ENCODE data around the gene HEXD.
"Not testable (repeated sequence)": the region's sequence is repeated elsewhere in the genome, so short reads cannot be mapped to it uniquely, and the experiment has no call there.

Gene HEXD

DNA sequence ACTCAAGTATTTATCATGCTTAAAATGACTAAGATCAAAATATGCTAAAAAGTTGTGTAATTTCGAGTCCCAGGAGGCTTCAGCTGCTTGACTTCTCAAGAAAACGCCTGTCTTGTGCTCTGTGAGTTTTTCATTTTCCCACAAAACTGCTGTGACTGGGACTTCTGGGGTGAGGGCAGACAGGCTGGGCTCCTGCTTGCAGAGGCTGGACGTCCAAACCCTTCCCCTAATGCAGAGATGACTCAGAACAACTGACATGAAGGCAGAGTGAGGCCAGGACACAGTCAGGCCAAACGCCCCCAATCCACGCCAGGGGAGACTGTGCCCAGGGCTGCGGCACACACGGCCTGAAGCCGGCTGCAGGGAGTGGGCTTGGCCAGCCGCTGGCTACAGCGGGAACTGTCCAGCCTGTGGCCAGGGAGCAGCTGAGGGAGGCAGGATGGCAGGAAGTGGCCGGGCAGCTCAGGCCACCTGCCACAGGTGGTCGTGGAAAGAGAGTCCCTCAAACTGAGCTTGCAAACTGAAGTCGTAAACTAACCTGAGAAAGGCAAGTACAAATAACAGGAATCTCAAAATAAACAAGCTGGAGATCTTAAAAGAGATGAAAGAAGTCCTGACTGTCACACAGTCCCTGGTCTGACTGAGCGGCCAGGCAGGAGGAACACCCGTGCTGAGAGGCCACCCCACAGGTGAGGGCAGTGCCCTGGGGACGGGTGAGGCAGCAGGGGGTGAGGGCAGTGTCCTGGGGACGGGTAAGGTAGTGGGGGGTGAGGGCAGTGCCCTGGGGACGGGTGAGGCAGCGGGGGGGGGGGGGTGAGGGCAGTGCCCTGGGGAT, 21.3 kb upstream of the HEXD start:
- DNase-seq (ENCODE audit: low spot score), result no peak

DNA sequence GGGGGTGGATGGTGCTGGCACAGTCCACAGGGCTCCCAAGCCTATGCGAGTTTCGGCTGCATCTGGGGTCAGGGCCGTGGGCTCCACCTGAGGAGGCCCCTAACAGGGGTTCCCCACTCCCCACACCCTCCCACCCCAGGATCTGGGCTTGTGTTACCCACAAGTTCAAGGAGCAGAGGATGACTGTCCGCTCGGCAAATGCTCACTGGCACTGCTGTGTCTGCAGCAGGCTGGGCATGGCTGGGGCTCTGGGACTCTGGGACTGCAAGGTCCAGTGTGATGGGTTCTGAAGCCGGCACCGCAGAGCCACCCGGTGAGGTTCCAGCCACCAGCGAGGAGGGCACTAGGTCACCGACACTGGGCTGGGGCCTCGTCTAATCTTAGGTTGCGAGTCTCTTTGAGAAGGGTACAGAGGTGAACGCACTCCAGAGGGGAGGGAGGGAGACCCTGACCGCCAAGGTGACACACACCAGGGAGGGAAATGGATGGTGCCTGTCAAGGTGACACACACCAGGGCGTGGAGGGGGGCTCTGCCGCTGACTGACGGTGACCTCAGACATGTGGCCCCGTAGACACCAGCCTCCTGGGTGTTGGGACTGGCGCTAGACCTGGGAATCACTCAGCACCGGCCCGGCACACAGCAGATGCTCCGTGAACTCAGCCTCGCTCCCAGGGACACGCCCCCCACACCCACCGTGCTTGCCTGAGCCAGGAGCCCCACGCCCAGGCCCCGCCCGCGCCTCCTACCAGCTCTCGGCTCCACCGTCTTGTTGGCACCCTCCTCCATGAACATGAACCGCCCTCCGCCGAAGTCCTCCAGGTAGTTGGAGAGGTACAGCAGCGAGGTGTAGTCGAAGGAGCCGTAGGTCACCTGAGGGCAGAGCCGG, 20.5 kb upstream of the HEXD start:
- no peak for DNase-seq (ENCODE audit: low spot score)

DNA sequence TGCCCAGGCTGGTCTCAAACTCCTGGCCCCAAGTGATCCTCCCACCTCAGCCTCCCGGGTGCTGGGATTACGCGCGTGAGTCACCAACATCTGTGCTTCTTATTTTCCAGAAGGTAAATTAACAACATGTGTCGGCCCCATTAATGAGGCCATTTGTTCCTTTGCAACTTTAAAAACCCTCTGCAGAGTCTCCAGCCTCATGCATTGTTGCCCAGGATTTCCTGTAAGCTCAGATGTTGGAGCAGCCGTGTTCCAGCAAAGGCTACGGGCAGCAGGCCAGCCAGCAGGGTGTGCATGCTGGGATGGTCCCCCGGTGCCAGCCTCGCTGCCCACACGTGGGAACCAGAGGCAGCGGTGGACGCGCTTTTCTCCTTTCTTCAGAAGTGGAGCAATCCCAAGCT, 19.1 kb upstream of the HEXD start:
- DNase-seq (ENCODE audit: low spot score), result no peak

DNA sequence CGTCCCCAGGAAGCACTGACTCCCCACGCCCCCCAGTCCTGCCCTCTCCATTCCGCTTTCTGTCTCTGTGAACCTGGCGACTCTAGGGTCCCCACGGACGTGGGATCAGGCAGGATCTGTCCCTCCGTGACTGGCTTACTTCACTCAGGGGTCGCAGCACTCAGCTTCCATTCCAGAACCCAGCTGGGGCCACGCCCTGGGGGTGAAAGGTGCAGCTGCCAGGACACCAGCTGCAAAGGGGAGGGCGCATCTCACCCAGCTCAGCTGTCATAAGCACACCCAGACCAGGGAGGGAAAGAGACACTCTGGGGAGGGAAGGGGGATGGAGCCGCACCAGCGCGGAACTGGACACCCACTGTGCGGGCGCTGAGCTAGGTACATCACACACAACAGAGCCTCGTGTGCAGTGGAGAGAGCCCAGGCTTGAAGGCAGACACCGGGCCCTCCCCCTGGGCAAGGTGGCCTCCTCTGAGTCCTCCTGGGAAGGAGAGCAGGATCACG, 18.5 kb upstream of the HEXD start:
- no peak for DNase-seq (ENCODE audit: low spot score)

DNA sequence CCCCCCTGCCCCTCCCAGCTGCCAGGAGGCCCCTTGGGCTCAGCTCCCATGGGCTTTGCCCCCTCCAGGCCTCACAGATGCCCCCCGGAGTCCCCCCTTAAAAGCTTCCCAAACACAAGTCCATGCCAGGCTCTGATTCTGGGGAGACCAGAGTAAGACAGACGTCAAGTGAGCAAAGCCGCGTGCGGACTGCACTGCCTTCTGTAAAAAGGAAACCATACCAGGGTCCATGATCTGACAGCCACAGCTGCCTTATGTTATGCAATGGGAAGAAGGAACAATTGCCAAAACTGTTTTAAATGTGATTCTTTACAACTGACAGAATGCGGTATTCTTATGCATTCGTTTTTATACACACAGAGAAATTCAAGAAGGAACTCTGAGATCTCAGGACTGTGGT, 17.9 kb upstream of the HEXD start:
- DNase-seq (ENCODE audit: low spot score), result no peak

DNA sequence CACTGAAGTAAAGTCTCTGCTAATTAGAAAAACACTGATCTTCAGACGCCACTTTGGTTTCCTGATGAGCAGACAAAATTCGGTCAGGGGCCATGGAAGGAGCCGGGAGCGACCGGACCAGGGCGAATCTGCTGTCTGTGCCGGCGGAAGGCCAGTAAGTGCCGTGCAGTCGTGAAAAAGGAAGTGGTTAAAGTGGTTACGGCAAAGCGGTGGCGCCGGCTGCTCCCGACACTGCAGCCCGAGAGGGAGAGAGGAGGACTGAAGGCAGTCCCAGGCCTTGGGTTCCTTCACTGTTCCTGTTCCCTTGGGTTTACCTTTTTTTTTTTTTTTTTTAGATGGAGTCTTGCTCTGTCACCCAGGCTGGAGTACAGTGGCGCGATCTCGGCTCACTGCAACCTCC, 17.3 kb upstream of the HEXD start:
- DNase-seq (ENCODE audit: low spot score), result no peak

DNA sequence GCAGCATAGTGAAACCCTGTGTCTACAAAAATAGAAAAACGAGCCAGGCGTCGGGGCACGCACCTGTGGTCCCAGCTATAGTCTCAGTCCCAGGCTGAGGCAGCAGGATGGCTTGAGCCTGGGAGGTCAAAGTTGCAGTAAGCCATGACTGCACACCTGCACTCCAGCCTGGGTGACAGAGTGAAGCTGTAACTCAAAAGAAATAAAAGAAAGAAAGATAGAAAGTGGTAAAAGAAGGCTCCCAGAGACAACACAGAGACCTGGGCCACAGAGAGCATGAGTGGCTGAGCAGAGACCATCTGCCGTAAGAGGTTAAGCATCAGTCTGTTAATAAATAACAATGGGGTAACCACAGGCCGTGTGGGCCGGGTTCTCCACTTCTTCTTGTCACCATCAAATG, 15.3 kb upstream of the HEXD start:
- no peak for DNase-seq (ENCODE audit: low spot score)

DNA sequence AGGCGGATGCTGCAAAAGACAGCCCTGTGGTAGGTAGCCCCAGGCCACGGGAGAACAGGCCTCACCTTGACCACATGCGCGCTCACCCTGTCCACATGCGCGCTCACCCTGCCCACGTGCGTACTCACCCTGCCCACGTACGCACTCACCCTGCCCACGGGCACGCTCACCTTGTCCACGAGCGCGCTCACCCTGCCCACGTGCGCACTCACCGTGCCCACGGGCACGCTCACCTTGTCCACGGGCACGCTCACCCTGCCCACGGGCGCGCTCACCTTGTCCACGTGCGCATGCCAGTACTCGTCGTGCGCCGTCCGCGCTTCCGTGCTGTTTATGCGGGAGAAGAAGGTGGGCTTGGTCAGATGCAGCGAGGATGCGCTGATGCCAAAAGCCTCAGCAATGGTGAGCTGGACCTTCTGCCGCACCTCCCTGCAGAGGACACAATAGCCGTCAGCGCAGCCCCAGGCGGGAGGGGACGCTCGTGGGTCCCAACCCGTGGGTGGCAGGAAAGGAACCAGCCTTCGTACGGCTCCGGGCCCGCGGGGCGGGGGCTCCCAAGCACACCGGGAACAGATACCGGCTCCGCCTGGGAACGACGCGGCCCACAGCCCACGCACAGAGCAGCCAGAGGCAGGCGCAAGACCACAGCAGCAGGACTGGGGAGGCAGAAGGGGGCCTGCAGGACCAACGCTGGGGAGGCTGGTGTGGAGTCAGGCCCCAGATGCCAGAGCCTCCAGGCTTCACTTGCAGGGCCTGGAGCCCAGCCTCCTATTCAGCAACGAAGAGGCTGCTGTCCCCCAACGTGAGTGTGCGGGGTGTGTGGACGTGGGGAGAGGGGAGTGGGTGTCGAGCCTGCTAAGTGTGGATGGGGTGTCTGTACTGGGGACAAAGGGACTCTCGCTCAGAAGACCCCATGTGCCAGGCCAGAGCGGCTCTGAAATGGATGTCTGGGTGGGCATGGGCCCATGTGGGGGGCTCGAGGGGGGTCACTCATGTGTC, 14.2 kb upstream of the HEXD start:
- no peak for DNase-seq (ENCODE audit: low spot score)

DNA sequence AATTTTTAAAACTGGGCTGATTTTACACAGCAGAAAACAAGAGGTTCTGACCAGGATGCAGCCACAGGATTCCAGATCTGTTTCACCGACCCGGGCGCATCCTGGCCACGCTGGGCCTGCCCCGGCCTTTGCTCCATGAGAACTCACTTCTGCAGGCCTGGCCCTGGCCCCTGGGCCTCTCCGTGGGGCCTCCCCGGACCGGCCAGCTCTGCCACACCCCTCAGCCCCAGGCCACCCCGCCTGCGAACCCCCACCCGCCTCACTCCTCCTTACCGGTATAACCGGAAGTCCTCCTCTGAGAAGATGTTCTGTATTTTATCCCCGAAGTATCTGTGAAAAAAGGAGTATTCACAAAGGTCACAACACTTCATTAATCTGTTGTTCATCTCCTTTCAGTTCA, 13.1 kb upstream of the HEXD start:
- no peak for DNase-seq (ENCODE audit: low spot score)

DNA sequence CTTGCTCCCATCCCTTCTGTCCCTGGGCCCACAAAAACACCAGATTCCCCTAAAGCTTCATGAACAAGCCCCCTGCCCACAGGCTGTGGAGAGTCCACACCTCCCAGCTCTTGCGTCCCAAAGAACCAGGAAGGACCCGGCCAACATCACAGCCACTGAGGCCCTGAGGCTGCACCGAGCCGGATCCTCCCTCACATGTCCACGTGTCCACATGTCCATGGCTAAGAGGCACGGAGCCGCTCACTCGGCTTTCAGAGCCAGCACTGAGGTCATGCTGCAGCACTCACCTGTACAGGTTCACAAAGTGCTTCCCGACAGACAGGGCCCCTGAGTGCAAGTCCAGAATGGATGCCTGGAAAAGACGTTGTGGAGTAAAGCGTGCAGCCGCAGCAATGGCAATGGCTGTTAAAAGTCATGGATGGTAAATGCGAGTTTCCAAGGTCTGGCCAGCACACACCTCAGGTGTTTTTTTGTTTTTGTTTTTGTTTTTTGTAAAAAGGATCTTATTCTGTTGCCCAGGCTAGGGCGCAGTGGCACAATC, 11.9 kb upstream of the HEXD start:
- no peak for DNase-seq (ENCODE audit: low spot score)

DNA sequence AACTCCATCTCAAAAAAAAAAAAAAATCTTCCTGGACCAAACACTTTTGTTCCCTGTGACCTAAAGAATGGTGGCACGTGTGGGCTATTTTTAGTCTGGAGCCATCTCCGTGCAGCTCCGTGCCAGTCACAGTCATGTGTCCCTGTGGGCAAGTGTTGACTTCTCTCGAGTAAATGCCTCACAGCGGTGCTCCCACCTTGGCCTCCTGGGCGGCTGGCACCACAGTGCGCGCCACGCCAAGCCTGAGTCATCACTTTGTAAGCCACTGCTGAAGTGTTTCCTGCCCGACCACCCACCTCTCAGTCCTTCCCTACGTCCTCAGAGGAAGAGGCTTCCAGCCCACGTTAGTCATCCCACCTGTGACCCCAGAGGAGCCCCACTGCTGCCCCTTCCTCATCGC, 10.9 kb upstream of the HEXD start:
- no peak for DNase-seq (ENCODE audit: low spot score)

DNA sequence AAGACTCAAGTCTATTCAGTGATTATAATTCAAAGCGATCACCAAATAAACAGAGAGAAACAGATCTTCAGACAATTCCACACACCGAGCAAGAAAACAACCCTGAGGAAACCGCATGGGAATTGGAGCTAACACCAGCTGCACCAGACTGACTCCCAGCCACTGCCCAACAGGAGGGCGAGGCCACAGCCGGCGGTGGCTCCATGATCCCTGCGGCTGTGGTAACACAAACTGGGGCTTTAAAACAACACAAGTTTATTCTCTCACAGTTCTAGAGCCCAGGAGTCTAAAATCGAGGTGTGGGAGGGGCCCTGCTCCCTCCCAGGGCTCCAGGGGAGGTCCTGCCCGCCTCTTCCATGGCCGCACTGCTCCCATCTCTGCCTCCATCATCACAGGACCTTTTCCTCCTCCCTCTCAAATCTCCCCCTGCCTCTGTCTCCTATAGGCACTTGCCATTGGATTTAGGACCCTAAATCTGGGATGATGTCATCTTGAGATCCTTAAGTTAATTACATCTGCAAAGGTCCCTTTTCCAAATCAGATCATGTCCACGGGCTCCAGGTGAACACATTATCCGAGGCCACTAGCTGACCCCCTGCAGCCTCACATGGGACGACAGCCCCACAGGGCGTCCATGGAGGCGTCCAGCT, 9.7 kb upstream of the HEXD start:
- no peak for DNase-seq (ENCODE audit: low spot score)

DNA sequence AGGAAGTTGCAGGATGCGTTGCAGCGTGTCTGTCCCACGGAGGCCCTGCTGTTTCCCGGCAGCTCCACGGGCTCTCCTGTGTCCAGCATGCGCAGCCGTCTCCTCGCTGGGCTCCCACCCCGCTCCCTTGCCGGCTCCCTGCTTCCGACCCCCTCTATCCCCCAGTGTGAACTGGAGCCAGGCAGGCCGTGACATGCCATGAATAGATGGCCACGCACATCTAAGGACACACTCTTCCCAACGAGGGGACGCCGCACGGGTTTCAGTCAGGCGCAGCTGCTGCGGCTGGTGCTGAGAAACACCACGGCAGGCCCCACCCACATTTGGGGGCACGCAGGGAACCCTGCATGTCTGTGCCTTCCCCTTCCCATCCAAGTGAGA, 9.2 kb upstream of the HEXD start:
- DNase-seq (ENCODE audit: low spot score), result no peak

DNA sequence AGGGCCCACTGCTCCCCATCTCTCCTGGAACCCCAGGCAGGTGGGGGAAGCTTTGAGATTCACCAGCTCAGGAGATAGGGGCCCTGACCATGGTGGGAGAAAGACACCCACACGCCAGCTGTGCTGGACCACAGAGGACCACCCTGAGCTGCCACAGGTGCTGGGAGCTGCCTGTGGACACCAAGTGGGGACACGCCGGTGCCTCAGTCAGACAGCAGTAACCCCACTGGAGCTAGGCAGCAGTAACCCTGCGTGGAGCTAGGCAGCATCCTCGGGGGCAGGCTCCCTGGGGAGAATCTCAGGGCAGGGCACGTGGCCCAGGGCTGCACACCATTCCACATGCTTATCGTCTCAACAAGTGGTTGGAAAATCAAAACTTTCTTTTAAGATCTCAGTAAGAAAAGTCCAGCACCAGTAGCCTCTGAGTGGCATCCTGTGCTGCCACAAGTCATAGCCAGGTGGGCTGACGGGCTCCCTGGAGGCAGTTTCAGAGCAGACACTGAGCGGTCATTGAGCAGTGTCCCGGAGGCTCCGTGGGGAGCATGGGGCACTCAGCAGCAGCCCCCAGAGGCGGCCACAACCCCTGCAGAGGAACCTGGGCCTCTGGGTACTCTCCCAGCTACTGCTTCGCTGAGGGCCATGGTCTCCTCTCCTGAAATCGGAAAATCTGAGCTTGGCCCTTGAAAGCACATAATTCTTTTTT, 8.0 kb upstream of the HEXD start:
- no peak for DNase-seq (ENCODE audit: low spot score)

DNA sequence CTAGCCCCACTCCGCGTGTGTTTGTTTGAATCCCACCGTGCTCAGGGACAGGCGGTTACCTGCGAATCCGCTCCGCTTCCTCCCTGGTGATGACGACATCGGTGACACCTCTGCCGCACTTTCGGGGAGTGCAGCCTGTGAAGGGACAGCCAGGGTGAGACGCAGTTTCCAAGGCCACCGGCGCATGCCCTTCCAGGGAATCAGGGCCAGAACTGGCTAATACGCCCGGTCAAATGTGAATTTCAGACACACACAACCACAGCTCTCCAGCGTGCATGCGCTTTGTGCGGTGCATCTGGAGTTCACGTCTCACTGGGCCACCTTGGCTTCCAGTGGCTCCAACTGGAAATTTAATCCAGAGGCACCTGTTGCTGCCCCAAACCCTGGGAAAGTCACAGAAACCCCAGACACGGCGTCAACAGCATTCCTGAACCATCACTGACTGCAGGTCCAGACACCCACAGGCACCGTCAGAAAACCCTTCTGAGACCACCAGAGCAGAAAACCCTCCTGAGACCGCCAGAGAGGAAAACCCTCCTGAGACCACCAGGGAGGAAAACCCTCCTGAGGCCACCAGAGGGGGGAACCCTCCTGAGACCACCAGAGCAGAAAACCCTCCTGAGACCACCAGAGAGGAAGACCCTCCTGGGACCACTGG, 6.6 kb upstream of the HEXD start:
- no peak for DNase-seq (ENCODE audit: low spot score)

DNA sequence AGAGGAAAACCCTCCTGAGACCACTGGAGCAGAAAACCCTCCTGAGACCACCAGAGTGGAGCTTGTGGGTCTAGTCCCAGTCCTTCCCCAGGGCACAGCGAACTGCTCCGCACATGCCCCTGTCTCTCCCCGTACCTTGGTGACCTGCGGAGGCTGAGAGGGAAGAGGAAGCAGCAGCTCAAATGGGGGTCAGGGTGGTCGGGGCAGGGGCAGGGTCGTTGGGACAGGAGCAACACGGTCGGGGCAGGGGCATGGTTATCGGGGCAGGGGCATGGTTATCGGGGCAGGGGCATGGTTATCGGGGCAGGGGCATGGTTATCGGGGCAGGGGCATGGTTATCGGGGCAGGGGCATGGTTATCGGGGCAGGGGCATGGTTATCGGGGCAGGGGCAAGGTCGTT, 6.1 kb upstream of the HEXD start:
- not testable (repeated sequence) for DNase-seq (ENCODE audit: low spot score)

DNA sequence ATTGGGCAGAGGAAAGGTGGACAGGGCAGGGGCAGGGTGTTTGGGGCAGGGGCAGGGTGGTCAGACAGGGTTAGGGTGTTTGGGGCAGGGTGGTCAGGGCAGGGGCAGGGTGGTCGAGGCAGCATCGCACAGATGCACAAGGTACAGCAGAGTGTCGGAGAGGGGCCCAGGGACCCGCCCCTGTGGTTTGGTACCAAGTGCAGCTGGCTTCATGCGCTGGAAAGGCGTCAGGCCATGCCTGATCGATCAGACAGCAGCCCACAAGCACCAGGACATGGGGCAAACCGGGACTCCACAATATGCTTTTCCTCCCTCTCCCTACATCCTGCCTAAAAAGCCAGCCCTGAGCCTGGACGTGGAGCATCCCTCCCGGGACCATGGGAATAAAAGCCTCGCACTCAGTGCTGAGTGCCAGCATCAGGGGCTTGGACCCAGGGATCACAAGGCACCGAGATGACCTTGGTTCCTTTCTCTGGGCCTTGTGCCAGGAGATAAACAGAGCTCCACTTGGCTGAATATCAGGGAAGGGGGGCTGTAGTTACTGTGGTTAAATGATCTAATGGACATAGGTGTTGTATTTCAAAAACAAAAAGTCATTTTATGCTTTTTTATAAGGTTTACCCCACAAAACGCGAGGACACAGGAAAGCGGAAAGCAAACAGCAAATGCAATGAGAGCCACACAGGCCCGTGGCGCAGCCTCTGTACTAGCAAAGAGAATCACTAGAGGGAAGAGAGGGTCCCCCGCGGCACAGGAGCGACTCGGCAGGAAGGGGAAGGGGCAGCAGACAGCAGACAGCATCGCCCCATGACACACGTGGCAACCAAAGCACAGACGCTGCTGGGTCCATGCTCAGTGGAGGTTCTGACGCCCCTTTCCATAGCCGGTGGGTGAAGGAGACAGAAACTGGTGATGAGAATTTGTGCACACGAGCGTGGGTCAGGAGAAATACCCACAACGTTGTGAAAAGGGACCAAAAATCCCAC, 5.3 kb upstream of the HEXD start:
- no peak for DNase-seq (ENCODE audit: low spot score)

DNA sequence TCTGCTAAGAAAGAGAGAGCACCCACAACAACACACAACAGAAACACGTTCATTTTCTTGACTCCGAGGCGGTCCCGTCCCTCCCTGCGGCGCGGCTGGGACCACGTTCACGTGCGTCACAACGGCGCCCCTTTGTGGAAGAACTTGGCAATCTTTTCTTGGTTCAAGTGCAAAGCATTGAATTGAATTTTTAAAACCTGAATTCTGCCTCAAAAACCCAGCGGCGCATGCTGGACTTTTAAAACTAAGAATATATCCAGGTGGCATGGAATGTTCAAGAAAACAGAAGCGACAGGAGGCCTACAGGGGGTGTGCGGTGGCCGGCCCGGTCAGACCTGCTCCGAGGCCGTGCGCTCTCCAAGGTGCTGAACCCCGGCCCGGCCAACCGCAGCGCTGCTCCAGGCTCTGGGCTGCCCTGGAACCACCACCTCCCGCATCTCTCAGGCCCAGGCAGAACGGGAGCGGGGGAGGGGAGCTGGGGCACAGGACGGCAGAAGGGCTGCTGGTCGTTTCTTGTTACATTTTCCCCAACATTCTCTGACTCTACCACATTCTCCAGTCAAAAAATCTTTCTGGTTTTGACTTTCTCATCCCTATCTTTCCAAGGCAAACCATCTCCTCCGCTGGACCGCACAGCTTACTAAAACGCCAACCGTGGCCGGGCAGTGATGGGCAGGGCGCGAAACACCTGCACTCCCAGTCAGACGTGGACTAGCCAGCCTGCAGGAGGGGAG, 3.4 kb upstream of the HEXD start:
- peak; percentile 47 for DNase-seq (ENCODE audit: low spot score)

Data from putamen (tissue), 1 donor.